Smooth muscle cell (in vitro differentiated cells): Measurements from ENCODE around the gene FAM20C. TPM values are rescaled to one million over a fixed set of nuclear protein-coding genes. Genes with fewer than 3 reads are reported as not detected.

Experiments
- DNase-seq: peaks from one replicate; lab custom pipeline; 2025; ENCODE audit not compliant: unreplicated experiment; lab: John Stamatoyannopoulos, UW
- H2AFZ ChIP-seq: fragments of 200-600 bp; sonication (generic); 2 replicates; pipeline ENCODE4 v1.6.0; 2016; ENCODE audit warnings: antibody characterized with exemption, low read depth, mild to moderate bottlenecking
- H3F3A ChIP-seq: fragments of 200-600 bp; sonication (generic); 2 replicates; pipeline ENCODE4 v1.6.0; 2017; ENCODE audit warnings: antibody characterized with exemption, low read depth
- H3K27ac ChIP-seq: fragments of 200-600 bp; sonication (generic); 2 replicates; pipeline ENCODE4 v1.5.1; 2016; ENCODE audit warnings: low read depth, mild to moderate bottlenecking
- H3K27me3 ChIP-seq: fragments of 200-600 bp; sonication (generic); 2 replicates; pipeline ENCODE4 v1.6.1; 2016; ENCODE audit warnings: low read depth, mild to moderate bottlenecking
- H3K36me3 ChIP-seq: fragments of 200-600 bp; sonication (generic); 2 replicates; pipeline ENCODE4 v1.5.1; 2016; ENCODE audit warnings: low read depth
- H3K4me1 ChIP-seq: fragments of 200-600 bp; sonication (generic); 2 replicates; pipeline ENCODE4 v1.5.1; 2016; ENCODE audit warnings: low read depth
- H3K4me2 ChIP-seq: fragments of 200-600 bp; sonication (generic); 2 replicates; pipeline ENCODE4 v1.6.0; 2016; ENCODE audit warnings: mild to moderate bottlenecking
- H3K4me3 ChIP-seq: fragments of 200-600 bp; sonication (generic); 2 replicates; pipeline ENCODE4 v1.5.1; 2016; ENCODE audit warnings: mild to moderate bottlenecking
- H3K79me2 ChIP-seq: fragments of 200-600 bp; sonication (generic); 2 replicates; pipeline ENCODE4 v1.6.0; 2016; ENCODE audit warnings: low read depth, mild to moderate bottlenecking
- H3K9ac ChIP-seq: fragments of 200-600 bp; sonication (generic); 2 replicates; pipeline ENCODE4 v1.6.0; 2016; ENCODE audit warnings: low read depth
- H3K9me3 ChIP-seq: fragments of 200-600 bp; sonication (generic); replicated peaks from 2 replicates; pipeline ENCODE4 v1.5.1; 2016; ENCODE audit warnings: low read depth
- H4K20me1 ChIP-seq: fragments of 200-600 bp; sonication (generic); 2 replicates; pipeline ENCODE4 v1.6.0; 2016; ENCODE audit warnings: low read depth
- CTCF ChIP-seq: fragments of 200-600 bp; sonication (generic); IDR thresholded peaks from 2 replicates; pipeline ENCODE4 v1.5.1; 2017; ENCODE audit warnings: borderline replicate concordance, mild to moderate bottlenecking, antibody characterized with exemption; ENCODE audit not compliant: insufficient read depth, poor library complexity, severe bottlenecking
- WGBS: methylation state at CpG from one replicate; pipeline ENCODE4 v1.1.7; 2016; ENCODE audit warnings: low lambda C conversion rate; 5-methylcytosine and 5-hydroxymethylcytosine counted together
- polyA plus RNA-seq: library from polyadenylated mRNA; unstranded; fragments of >200 nt; fragmentation: Nextera tagmentation; extraction: Ambion mirVana; gene quantifications from 2 replicates; pipeline ENCODE4 v1.2.1, GENCODE V29; 2016
- total RNA-seq: library from RNA; depleted of rRNA; stranded (reverse); fragments of >200 nt; gene quantifications from 2 replicates; pipeline ENCODE4 v1.2.3, GENCODE V29; 2014

The FAM20C gene
- total and polyA plus RNA-seq, 2 experiments from 2014 or later, result 5.6 to 6.2 TPM

- Histone ChIP-seq H3K4me3 (no peak overlapping the region), H3F3A (no peaks in the 10 kb centered on the region), H2AFZ (no peak overlapping the region), H3K4me1 (no peaks in the 10 kb centered on the region), H3K9me3 (no peaks in the 10 kb centered on the region), H3K36me3 (no peaks in the 10 kb centered on the region), H4K20me1 (no peaks in the 10 kb centered on the region), H3K9ac (no peak overlapping the region), H3K79me2 (no peaks in the 10 kb centered on the region), H3K4me2 (no peak overlapping the region), H3K27ac (no peak overlapping the region), H3K27me3 (no peaks in the 10 kb centered on the region)
- no peak for TF ChIP-seq CTCF
- whole genome bisulfite sequencing, result 88% methylated on average over 22 of the region's 22 CpGs
- no peak for DNase-seq
These were observed 52.6 kb downstream of the FAM20C start for GRCh38 chr7:244974-245373.

GRCh38 chr7:245574-246295 lies 53.4 kb downstream of the FAM20C start:
- no peak overlapping the region for H2AFZ ChIP-seq
- no peaks in the 10 kb centered on the region for H3K36me3 ChIP-seq
- no peaks in the 10 kb centered on the region for H3K9me3 ChIP-seq
- TF ChIP-seq CTCF, result no peak
- no peak overlapping the region for H3K27ac ChIP-seq
- H3K79me2 ChIP-seq, result no peaks in the 10 kb centered on the region
- no peaks in the 10 kb centered on the region for H3K4me1 ChIP-seq
- H3K4me2 ChIP-seq, result no peak overlapping the region
- no peaks in the 10 kb centered on the region for H3F3A ChIP-seq
- no peak overlapping the region for H3K4me3 ChIP-seq
- no peak for DNase-seq
- no peaks in the 10 kb centered on the region for H3K27me3 ChIP-seq
- H4K20me1 ChIP-seq, result no peaks in the 10 kb centered on the region
- 98% methylated on average over 31 of the region's 36 CpGs for WGBS
- H3K9ac ChIP-seq, result no peak overlapping the region

- no peaks in the 10 kb centered on the region for H3F3A ChIP-seq
- no peaks in the 10 kb centered on the region for H3K27me3 ChIP-seq
- no peak overlapping the region for H3K4me2 ChIP-seq
- no peak overlapping the region for H3K9ac ChIP-seq
- no peaks in the 10 kb centered on the region for H3K9me3 ChIP-seq
- no peak overlapping the region for H2AFZ ChIP-seq
- no peaks in the 10 kb centered on the region for H3K79me2 ChIP-seq
- H3K4me1 ChIP-seq, result no peaks in the 10 kb centered on the region
- H3K36me3 ChIP-seq, result no peaks in the 10 kb centered on the region
- H3K4me3 ChIP-seq, result no peak overlapping the region
- DNase-seq, result no peak
- no peak for TF ChIP-seq CTCF
- H3K27ac ChIP-seq, result no peak overlapping the region
- H4K20me1 ChIP-seq, result no peaks in the 10 kb centered on the region
- WGBS, result 97% methylated on average over 22 of the region's 22 CpGs
These were observed 54.1 kb downstream of the FAM20C start for GRCh38 chr7:246451-246850.

GRCh38 chr7:247181-247580 lies 54.8 kb downstream of the FAM20C start:
- Histone ChIP-seq H3F3A (no peaks in the 10 kb centered on the region), H3K27ac (no peak overlapping the region), H3K4me3 (no peak overlapping the region), H3K27me3 (no peaks in the 10 kb centered on the region), H3K79me2 (no peaks in the 10 kb centered on the region), H3K9ac (no peak overlapping the region), H3K4me2 (no peak overlapping the region), H3K36me3 (no peaks in the 10 kb centered on the region), H4K20me1 (no peaks in the 10 kb centered on the region), H3K9me3 (no peaks in the 10 kb centered on the region), H2AFZ (no peak overlapping the region), H3K4me1 (no peaks in the 10 kb centered on the region)
- no peak for TF ChIP-seq CTCF
- 93% methylated on average over 10 of the region's 12 CpGs for WGBS
- DNase-seq, result no peak
